Mammary epithelial cell (primary cell): ENCODE results near the gene TBXAS1.

ENCODE experiments used
- CTCF ChIP-seq, 2 donors: IDR thresholded peaks in 1 of 2; conservative IDR thresholded peaks in 1 of 2; 2 replicates each; pipeline ENCODE4 v1.5.1; 2011 to 2012; ENCODE audit warnings: inconsistent platforms in 2 of 2, low read length in 2 of 2, mild to moderate bottlenecking in 2 of 2, control low read depth in 1 of 2, low read depth in 1 of 2; ENCODE audit not compliant: insufficient read depth in 1 of 2; ENCODE audit errors: extremely low read depth in 1 of 2
- EZH2 ChIP-seq: IDR thresholded peaks from 2 replicates; pipeline ENCODE4 v1.6.1; 2012; ENCODE audit warnings: low read length, inconsistent platforms, borderline replicate concordance

- no peak for TF ChIP-seq CTCF (conservative IDR thresholded peaks at IDR 0.05 in 1 of 2, IDR thresholded peaks at IDR 0.05 in 1 of 2; ENCODE audit: extremely low read depth in 1 of 2, insufficient read depth in 1 of 2, low read depth in 1 of 2, low read length in 2 of 2)
- TF ChIP-seq EZH2 = no peak
These were observed 204.8 kb downstream of the TBXAS1 start for GRCh38 chr7:140033779-140034363.
